ENCODE measurements around the gene LIN28B.
"Not testable (repeated sequence)": the region's sequence is repeated elsewhere in the genome, so short reads cannot be mapped to it uniquely, and the experiment has no call there.

Gene LIN28B

DNA sequence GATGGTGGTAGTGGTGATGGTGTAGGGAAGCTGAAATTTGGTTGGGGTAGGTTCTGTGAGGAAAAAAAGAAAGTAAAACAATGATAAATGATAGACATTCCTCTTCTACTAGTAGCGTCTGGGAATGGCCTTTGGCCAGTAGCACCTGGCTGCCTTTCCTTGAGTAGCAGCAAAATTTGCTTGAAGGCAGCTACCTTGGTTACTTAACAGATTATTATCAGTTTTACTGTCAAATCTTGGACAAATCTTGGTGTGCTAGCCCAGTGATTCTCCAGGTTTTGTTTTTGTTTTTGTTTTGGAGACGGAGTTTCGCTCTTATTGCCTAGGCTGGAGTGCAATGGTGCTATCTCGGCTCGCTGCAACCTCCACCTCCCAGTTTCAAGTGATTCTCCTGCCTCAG, 26.4 kb downstream of the LIN28B start:
- TF ChIP-seq CTCF (IDR thresholded peaks at IDR 0.05), result no peak
- TF ChIP-seq ZFX (IDR thresholded peaks at IDR 0.05; ENCODE audit: borderline replicate concordance), result no peak
- no peak overlapping the region for H3K27ac ChIP-seq

DNA sequence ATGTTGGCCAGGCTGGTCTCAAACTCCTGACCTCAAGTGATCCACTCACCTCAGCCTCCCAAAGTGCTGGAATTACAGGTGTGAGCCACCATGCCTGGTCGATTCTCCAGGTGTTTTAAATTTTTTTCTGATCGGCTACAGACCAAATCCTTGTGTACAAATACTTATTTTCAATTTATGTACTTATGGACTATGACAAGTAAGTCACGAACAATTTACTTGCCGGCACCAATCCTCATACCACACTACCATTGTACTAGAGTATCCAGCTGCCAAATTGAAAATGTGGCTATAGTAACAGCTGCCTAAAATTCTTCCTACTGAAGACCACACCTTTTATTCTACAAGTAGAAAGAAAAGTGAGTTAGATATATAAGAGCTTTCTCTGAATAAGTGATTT, 26.9 kb downstream of the LIN28B start:
- H3K27ac ChIP-seq, result no peak overlapping the region

DNA sequence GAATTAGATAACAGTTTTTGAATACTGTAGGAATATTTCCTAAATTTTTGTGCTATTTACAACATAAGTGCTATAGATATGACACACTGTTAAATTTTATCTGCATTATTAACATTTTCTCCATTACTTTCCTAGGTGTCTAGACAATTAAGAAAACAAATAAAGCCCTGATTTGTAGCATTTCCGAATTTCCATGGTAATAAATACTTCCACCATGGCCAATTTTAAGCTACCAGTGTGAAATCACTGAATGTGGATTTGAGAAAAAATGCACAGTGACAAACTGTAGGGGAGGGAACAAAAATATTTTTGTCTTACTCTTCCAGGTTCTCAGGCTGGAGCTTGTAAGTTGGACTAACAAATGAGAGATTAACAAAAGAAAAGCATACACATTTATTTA, 27.9 kb downstream of the LIN28B start:
- H3K27ac ChIP-seq, result no peak overlapping the region
- TF ChIP-seq CTCF (IDR thresholded peaks at IDR 0.05) (no peak), ZFX (IDR thresholded peaks at IDR 0.05; ENCODE audit: borderline replicate concordance) (no peak)

More for the DNA sequence above, 26.9 kb downstream of the LIN28B start:
- TF ChIP-seq ZFX (IDR thresholded peaks at IDR 0.05; ENCODE audit: borderline replicate concordance) (no peak), CTCF (IDR thresholded peaks at IDR 0.05) (no peak)

DNA sequence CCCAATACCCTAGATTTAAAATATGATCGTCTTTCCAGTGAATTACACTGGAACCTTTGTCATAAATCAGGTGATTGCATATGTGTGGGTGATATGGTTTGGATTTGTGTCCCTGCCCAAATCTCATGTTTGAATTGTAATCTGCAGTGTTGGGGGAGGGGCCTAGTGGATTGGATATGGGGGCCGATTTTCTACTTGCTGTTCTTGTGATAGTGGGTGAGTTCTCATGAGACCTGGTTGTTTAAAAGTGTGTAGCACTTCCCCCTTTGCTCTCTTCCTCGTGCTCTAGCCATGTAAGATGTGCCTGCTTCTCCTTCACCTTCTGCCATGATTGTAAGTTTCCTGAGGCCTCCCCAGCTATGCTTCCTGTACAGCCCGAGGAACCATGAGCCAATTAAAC, 29.0 kb downstream of the LIN28B start:
- not testable (repeated sequence) for H3K27ac ChIP-seq

- no peak overlapping the region for H3K27ac ChIP-seq
- no peak for TF ChIP-seq ZFX (IDR thresholded peaks at IDR 0.05; ENCODE audit: borderline replicate concordance)
- no peak for TF ChIP-seq CTCF (IDR thresholded peaks at IDR 0.05)
These were observed 29.7 kb downstream of the LIN28B start for GRCh38 chr6:104986625-104987024.

DNA sequence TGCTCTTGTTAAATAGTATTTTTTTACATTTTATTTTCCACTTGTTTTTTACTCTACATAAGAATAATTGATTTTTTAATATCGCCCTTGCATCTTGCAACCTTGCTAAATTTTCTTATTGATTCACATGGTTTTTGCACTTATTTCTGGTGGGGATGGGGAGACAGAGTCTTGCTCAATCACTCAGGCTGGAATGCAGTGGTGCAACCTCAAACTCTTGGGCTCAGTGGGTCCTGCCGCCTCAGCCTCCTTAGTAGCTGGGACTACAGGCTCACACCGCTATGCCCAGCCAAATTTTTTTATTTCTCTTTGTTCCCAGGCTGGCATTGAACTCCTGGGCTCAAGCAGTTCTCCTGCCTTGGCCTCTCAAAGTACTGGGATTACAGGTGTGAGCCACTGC, 30.3 kb downstream of the LIN28B start:
- no peak overlapping the region for H3K27ac ChIP-seq
- no peak for TF ChIP-seq ZFX (IDR thresholded peaks at IDR 0.05; ENCODE audit: borderline replicate concordance)
- TF ChIP-seq CTCF (IDR thresholded peaks at IDR 0.05), result no peak

DNA sequence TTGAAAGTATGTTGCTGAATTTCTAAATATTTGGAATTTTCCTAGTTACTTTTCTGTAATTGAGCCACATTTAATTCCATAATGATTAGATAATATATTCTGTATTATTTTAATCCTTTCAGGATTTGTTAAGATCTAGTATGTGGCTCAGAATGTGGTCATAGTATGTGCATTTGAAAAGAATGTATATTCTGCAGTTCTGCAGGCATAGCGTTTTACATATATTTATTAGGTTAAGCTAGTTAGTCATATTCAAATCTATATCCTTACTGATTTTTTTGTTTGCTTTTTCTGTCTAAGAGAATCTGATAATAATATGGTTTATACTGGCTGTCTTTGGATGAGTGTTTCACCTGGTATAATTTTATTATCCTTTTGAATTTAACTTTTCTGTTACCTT, 33.2 kb downstream of the LIN28B start:
- TF ChIP-seq ZFX (IDR thresholded peaks at IDR 0.05; ENCODE audit: borderline replicate concordance) (no peak), CTCF (IDR thresholded peaks at IDR 0.05) (no peak)
- no peak overlapping the region for H3K27ac ChIP-seq

GRCh38 chr6:104991062-104991461, 34.2 kb downstream of the LIN28B start:
- H3K27ac ChIP-seq, result not testable (repeated sequence)

GRCh38 chr6:104993576-104993975, 36.7 kb downstream of the LIN28B start:
- H3K27ac ChIP-seq, result not testable (repeated sequence)
